Esophagus (tissue), 2 donors: Measurements from ENCODE around the gene TNFSF9. TPM values are rescaled to one million over a fixed set of nuclear protein-coding genes. Genes with fewer than 3 reads are reported as not detected.

Experiments
- H3K27ac ChIP-seq, 2 donors: one replicate each; pipeline ENCODE4 v1.5.1; 2013; ENCODE audit warnings: low read depth in 2 of 2, mild to moderate bottlenecking in 2 of 2, inconsistent platforms in 1 of 2, low read length in 1 of 2, moderate library complexity in 1 of 2
- H3K27me3 ChIP-seq, 2 donors: one replicate each; pipeline ENCODE4 v1.6.1; 2013; ENCODE audit warnings: low read length in 2 of 2, control low read depth in 1 of 2, mild to moderate bottlenecking in 1 of 2; ENCODE audit not compliant: insufficient read depth in 2 of 2, control insufficient read depth in 1 of 2
- H3K36me3 ChIP-seq, 2 donors: one replicate each; pipeline ENCODE4 v1.6.1; 2013; ENCODE audit warnings: low read length in 1 of 2; ENCODE audit not compliant: control insufficient read depth in 2 of 2, insufficient read depth in 2 of 2
- H3K4me1 ChIP-seq, 2 donors: one replicate each; pipeline ENCODE4 v1.6.1; 2013; ENCODE audit warnings: low read length in 1 of 2; ENCODE audit not compliant: control insufficient read depth in 2 of 2, insufficient read depth in 2 of 2
- H3K4me3 ChIP-seq, 2 donors: one replicate each; pipeline ENCODE4 v1.5.1; 2013; ENCODE audit warnings: low read length in 2 of 2, mild to moderate bottlenecking in 2 of 2, low read depth in 1 of 2, moderate library complexity in 1 of 2
- H3K9me3 ChIP-seq, 2 donors: one replicate each; pipeline ENCODE4 v1.6.1; 2013; ENCODE audit warnings: mild to moderate bottlenecking in 2 of 2, low read depth in 1 of 2, low read length in 1 of 2, moderate library complexity in 1 of 2; ENCODE audit not compliant: control insufficient read depth in 2 of 2, insufficient read depth in 1 of 2
- WGBS, 2 donors: extraction: QIAGEN DNeasy Blood & Tissue Kit; methylation state at CpG; one replicate each; pipeline ENCODE4 v1.1.7; 2013; 5-methylcytosine and 5-hydroxymethylcytosine counted together
- polyA plus RNA-seq, 2 donors: library from polyadenylated mRNA; stranded (reverse); fragments of 200-250 nt; gene quantifications; one replicate each; pipeline ENCODE4 v1.2.3, GENCODE V29; 2013
- donor health status: healthy with polysubstance abuse.
- donor health status: Bipolar disorder and iron deficiency.

TNFSF9 gene
- polyA plus RNA-seq, 2 donors = 4.8 to 8.2 TPM

DNA sequence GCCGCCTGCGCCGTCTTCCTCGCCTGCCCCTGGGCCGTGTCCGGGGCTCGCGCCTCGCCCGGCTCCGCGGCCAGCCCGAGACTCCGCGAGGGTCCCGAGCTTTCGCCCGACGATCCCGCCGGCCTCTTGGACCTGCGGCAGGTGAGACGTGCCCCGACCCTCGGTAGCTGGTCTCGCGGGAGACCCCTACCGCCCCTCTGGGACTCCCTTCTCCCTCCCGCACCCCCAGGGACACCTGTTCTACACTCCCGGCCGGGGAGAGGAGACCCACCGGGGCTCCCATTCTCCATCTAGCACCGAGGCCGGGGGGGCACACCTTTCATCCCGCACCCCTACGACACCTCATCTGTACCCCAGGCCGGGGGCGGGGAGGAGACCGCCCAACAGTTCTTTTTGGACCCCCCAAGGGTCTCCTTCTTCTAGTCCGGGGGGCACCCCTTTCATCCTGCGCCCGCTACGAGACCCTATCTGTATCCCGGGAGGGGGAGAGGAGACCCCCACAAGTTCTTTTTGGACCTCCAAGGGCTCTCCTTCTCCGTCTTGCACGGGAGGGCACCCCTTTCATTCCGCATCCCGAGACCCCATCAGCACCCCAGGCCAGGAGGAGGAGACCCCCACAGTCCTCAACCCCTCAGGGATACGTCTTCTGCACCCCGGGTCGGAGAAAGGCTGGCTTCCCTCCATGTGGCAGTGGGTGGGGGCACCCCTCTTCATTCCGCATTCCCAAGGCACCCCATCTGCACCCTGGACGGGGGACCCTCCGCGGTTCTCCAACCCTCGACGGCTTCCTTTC lies 533 bp downstream of the TNFSF9 start:
- peak overlapping the region; percentile 60 to 62 for H3K4me3 ChIP-seq
- no peaks in the 10 kb centered on the region for H3K36me3 ChIP-seq
- no peak overlapping the region for H3K27ac ChIP-seq
- peaks cover 3 to 9% of the 10 kb centered on the region in 2 donors for H3K4me1 ChIP-seq
- WGBS, 2 donors = 9 to 16% methylated on average over 54 to 57 of the region's 57 CpGs
- no peaks in the 10 kb centered on the region for H3K9me3 ChIP-seq
- H3K27me3 ChIP-seq = peaks cover 0 to 4% of the 10 kb centered on the region in 2 donors

- Histone ChIP-seq H3K4me3 (peak overlapping the region; percentile 60 to 62), H3K9me3 (no peaks in the 10 kb centered on the region), H3K27me3 (peaks cover 0 to 4% of the 10 kb centered on the region in 2 donors), H3K4me1 (peaks cover 3 to 9% of the 10 kb centered on the region in 2 donors), H3K27ac (no peak overlapping the region), H3K36me3 (no peaks in the 10 kb centered on the region)
- WGBS, 2 donors = 44 to 50% methylated on average over 5 of the region's 5 CpGs
Observed at GRCh38 chr19:6531956-6532243, 1.1 kb downstream of the TNFSF9 start.

- Histone ChIP-seq H3K36me3 (no peaks in the 10 kb centered on the region), H3K27ac (no peak overlapping the region), H3K4me3 (peak overlapping the region; percentile 60 to 62), H3K4me1 (peaks cover 3 to 9% of the 10 kb centered on the region in 2 donors), H3K9me3 (no peaks in the 10 kb centered on the region), H3K27me3 (peaks cover 0 to 4% of the 10 kb centered on the region in 2 donors)
- 37 to 40% methylated on average over 31 of the region's 31 CpGs for WGBS, 2 donors
Observed at GRCh38 chr19:6532244-6532999, 1.6 kb downstream of the TNFSF9 start.

GRCh38 chr19:6533000-6533328 lies 2.1 kb downstream of the TNFSF9 start:
- peaks cover 0 to 4% of the 10 kb centered on the region in 2 donors for H3K27me3 ChIP-seq
- H3K9me3 ChIP-seq = no peaks in the 10 kb centered on the region
- no peaks in the 10 kb centered on the region for H3K36me3 ChIP-seq
- WGBS, 2 donors = 65 to 71% methylated on average over 2 to 3 of the region's 3 CpGs
- no peak overlapping the region for H3K27ac ChIP-seq
- peaks cover 3 to 9% of the 10 kb centered on the region in 2 donors for H3K4me1 ChIP-seq
- H3K4me3 ChIP-seq = peak overlapping the region in 1 of 2 donors; percentile 8

DNA sequence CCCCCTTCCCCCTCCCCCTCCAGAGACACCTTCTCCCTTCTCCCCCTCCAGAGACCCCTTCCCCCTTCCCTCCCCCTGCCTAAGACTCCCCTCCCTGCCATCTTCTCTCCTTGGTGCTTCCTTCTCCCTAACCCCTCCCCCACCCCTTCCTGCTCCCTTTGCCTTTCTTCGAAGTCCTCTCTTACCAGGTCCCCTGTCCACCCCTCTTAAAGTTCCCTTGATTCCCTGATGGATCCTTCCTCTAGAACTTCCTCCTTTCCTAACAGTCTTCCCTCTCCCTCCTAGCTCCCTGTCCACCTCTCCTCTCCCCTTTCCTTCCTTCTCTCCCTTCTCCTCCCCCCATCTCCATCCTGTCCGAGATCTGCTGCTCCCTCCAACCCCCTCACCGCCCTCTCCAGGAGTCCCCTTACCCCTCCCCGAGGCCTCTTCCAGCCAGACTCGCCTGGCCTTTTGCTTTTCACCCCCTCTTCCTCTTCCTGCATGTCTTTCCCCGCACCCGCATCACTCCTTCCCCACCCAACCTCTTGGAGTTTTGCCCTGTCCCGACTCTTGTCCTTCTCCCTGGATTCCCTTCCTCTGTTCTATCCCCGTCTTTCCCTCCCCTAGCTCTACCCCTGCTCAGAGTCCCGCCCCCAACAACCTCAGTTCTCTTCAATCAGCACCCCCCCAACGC lies 3.1 kb downstream of the TNFSF9 start:
- Histone ChIP-seq H3K27ac (no peak overlapping the region), H3K4me3 (no peak overlapping the region), H3K9me3 (no peaks in the 10 kb centered on the region), H3K27me3 (peaks cover 0 to 4% of the 10 kb centered on the region in 2 donors), H3K36me3 (no peaks in the 10 kb centered on the region), H3K4me1 (peaks cover 3 to 9% of the 10 kb centered on the region in 2 donors)
- 22 to 23% methylated on average over 11 of the region's 11 CpGs for whole genome bisulfite sequencing, 2 donors

DNA sequence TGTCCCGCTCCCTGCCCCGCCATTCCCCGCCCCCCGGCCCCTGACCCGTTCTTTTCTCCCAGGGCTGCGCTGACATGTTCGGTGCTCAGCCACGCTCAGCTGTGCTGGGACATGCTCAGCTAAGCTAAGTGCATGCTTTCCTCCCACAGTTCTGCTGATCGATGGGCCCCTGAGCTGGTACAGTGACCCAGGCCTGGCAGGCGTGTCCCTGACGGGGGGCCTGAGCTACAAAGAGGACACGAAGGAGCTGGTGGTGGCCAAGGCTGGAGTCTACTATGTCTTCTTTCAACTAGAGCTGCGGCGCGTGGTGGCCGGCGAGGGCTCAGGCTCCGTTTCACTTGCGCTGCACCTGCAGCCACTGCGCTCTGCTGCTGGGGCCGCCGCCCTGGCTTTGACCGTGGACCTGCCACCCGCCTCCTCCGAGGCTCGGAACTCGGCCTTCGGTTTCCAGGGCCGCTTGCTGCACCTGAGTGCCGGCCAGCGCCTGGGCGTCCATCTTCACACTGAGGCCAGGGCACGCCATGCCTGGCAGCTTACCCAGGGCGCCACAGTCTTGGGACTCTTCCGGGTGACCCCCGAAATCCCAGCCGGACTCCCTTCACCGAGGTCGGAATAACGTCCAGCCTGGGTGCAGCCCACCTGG lies 3.7 kb downstream of the TNFSF9 start:
- no peaks in the 10 kb centered on the region for H3K9me3 ChIP-seq
- no peak overlapping the region for H3K27ac ChIP-seq
- H3K27me3 ChIP-seq = peaks cover 0 to 4% of the 10 kb centered on the region in 2 donors
- no peaks in the 10 kb centered on the region for H3K36me3 ChIP-seq
- 52 to 53% methylated on average over 37 to 40 of the region's 40 CpGs for WGBS, 2 donors
- H3K4me1 ChIP-seq = peaks cover 3 to 9% of the 10 kb centered on the region in 2 donors
- no peak overlapping the region for H3K4me3 ChIP-seq

- WGBS, 2 donors = 89 to 93% methylated on average over 10 of the region's 10 CpGs
- peaks cover 3 to 9% of the 10 kb centered on the region in 2 donors for H3K4me1 ChIP-seq
- H3K4me3 ChIP-seq = no peak overlapping the region
- no peaks in the 10 kb centered on the region for H3K36me3 ChIP-seq
- H3K9me3 ChIP-seq = no peaks in the 10 kb centered on the region
- H3K27ac ChIP-seq = no peak overlapping the region
- peaks cover 0 to 4% of the 10 kb centered on the region in 2 donors for H3K27me3 ChIP-seq
Observed at GRCh38 chr19:6535558-6536137, 4.8 kb downstream of the TNFSF9 start.

DNA sequence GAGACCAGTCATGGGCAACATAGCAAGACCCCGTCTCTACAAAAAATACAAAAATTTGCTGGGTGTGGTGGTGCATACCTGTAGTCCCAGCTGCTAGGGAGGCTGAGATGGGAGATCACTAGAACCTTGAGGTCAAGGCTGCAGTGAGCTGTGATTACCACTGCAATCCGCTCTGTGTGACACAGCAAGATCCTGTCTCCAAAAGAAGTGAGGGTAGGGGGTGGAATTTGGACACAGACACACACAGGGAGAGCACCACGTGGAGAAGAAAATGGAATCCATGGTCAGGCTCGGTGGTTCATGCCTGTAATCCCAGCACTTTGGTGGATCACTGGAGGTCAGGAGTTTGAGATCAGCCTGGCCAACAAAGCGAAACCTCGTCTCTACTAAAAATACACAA lies 8.7 kb downstream of the TNFSF9 start:
- Histone ChIP-seq H3K27ac (no peak overlapping the region), H3K9me3 (no peaks in the 10 kb centered on the region), H3K4me1 (no peaks in the 10 kb centered on the region), H3K36me3 (no peaks in the 10 kb centered on the region), H3K27me3 (no peaks in the 10 kb centered on the region), H3K4me3 (no peak overlapping the region)
- WGBS, 2 donors = 85 to 87% methylated on average over 6 of the region's 6 CpGs
